ENCODE results near the gene DCPS.
"Not testable (repeated sequence)": the region's sequence is repeated elsewhere in the genome, so short reads cannot be mapped to it uniquely, and the experiment has no call there.

The DCPS gene

GRCh38 chr11:126344141-126345080, 40.6 kb downstream of the DCPS start:
- no peak for DNase-seq (ENCODE audit: low read depth in 2 of 2)

- DNase-seq (ENCODE audit: low read depth in 2 of 2) = no peak
Measured at GRCh38 chr11:126345283-126345682, 41.4 kb downstream of the DCPS start.

GRCh38 chr11:126345759-126346585, 42.1 kb downstream of the DCPS start:
- DNase-seq (ENCODE audit: low read depth in 2 of 2) = no peak

- no peak for DNase-seq (ENCODE audit: low read depth in 2 of 2)
Measured at GRCh38 chr11:126346586-126346940, 42.7 kb downstream of the DCPS start.

- DNase-seq (ENCODE audit: low read depth in 2 of 2) = not testable (repeated sequence)
Measured at GRCh38 chr11:126346946-126347345, 43.1 kb downstream of the DCPS start.

- no peak for DNase-seq (ENCODE audit: low read depth in 2 of 2)
Measured at GRCh38 chr11:126347751-126348668, 44.1 kb downstream of the DCPS start.

- DNase-seq (ENCODE audit: low read depth in 2 of 2) = no peak
Measured at GRCh38 chr11:126348806-126349582, 45.1 kb downstream of the DCPS start.

- no peak for DNase-seq (ENCODE audit: low read depth in 2 of 2)
Measured at GRCh38 chr11:126350836-126351235, 47.0 kb downstream of the DCPS start.

GRCh38 chr11:126352163-126352562, 48.3 kb downstream of the DCPS start:
- DNase-seq (ENCODE audit: low read depth in 2 of 2) = no peak

- DNase-seq (ENCODE audit: low read depth in 2 of 2) = peak in 1 of 2 donors; percentile 23
Measured at GRCh38 chr11:126352934-126353801, 49.3 kb downstream of the DCPS start.

- DNase-seq (ENCODE audit: low read depth in 2 of 2) = no peak
Measured at GRCh38 chr11:126354631-126355323, 50.9 kb downstream of the DCPS start.

GRCh38 chr11:126355324-126355925, 51.6 kb downstream of the DCPS start, which contains the start of gene ST3GAL4:
TSS of gene ST3GAL4 (plus strand) at chr11:126355686. CDS start at chr11:126406156, 50,470 bp downstream.
- peak; percentile 50 to 71 for DNase-seq (ENCODE audit: low read depth in 2 of 2)

- DNase-seq (ENCODE audit: low read depth in 2 of 2) = no peak
Measured at GRCh38 chr11:126355926-126356897, 52.4 kb downstream of the DCPS start.

- DNase-seq (ENCODE audit: low read depth in 2 of 2) = no peak
Measured at GRCh38 chr11:126357055-126357962, 53.4 kb downstream of the DCPS start.

GRCh38 chr11:126357969-126358762, 54.3 kb downstream of the DCPS start:
- DNase-seq (ENCODE audit: low read depth in 2 of 2) = no peak

GRCh38 chr11:126358763-126359160, 54.9 kb downstream of the DCPS start:
- no peak for DNase-seq (ENCODE audit: low read depth in 2 of 2)
